ENCODE results near the gene PIF1. TPM values are rescaled to one million over a fixed set of nuclear protein-coding genes. Genes with fewer than 3 reads are reported as not detected.

Gene PIF1
- total and polyA plus RNA-seq, 7 experiments from 2014 or later, result 0.34 to 30.2 (median 1.0) TPM; not detected in 4

DNA sequence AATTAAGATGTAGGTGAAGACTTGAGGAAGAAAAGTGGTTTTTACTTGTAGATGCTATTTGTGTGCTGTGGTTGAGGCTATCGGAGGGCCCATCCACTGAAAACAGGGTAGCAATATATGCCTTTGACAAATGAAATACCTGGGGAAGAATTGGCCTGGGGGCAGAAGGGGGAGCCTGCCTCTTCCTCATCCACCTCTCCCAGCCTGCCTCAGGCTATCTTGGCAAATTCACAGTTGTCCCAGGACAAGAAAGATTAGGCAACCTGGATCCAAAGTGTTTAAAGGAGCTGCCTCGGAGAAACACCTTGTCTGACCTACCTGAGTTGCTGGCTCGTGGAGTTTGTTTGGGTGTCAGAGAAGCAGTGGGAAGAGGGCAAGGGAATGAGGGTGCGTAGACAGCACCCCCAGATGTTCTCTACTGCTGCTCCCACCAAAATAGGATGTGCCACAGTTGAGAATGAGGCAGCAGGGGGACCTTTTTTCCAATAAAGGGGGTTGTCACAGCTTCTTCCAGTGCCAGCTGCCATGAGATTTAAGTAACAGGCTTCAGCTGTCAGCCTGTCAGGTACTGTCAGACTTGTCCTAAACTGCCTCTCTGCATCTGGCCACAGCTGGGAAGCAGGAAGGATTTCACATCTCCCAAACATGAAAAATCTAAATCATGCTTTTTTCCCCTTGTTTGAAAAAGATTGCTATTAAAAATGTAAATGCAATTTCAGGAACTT lies 25.5 kb upstream of the PIF1 start:
- Mint-ChIP-seq H3K4me1 (peaks cover 32 to 68% (median 51%) of the 10 kb centered on the region in 7 donors), H3K4me3 (peak overlapping the region in 1 of 10 donors; percentile 8), H3K9me3 (no peaks in the 10 kb centered on the region), H3K27ac (peak overlapping the region in 5 of 9 donors; percentile 0 to 52 (median 28)), H3K27me3 (no peaks in the 10 kb centered on the region), H3K36me3 (peaks cover 0 to 36% (median 17%) of the 10 kb centered on the region in 5 donors)
- Histone ChIP-seq H3K9me3 (ENCODE audit: control insufficient read depth in 2 of 3, low read length in 3 of 3) (no peaks in the 10 kb centered on the region), H3K27me3 (ENCODE audit: control insufficient read depth in 2 of 2, insufficient read depth in 2 of 2, low read length in 2 of 2) (no peaks in the 10 kb centered on the region), H3K27ac (ENCODE audit: low read depth, low read length) (no peak overlapping the region), H3K4me3 (ENCODE audit: low read length) (no peak overlapping the region), H3K4me1 (ENCODE audit: control insufficient read depth in 2 of 2, insufficient read depth in 2 of 2, low read length in 2 of 2) (peaks cover 5 to 26% of the 10 kb centered on the region in 2 donors), H3K36me3 (ENCODE audit: control insufficient read depth in 2 of 3, insufficient read depth in 3 of 3, low read length in 3 of 3) (peaks cover 0 to 73% (median 23%) of the 10 kb centered on the region in 3 experiments)
- CTCF ChIA-PET, result interaction anchor here (0.6 to 1.1 kb wide), 2 partner anchors 13 to 16 kb away, joined by 3 to 6 read pairs; no protein-coding TSS in a partner anchor
- intact Hi-C loops (cut with micrococcal nuclease), result no loop called here
- POLR2A ChIA-PET, result interaction anchor here (0.6 to 1.3 kb wide), 2 partner anchors 42 to 54 kb away, joined by 3 to 7 read pairs; no protein-coding TSS in a partner anchor
- no peak for ATAC-seq
- DNase-seq, result no peak

DNA sequence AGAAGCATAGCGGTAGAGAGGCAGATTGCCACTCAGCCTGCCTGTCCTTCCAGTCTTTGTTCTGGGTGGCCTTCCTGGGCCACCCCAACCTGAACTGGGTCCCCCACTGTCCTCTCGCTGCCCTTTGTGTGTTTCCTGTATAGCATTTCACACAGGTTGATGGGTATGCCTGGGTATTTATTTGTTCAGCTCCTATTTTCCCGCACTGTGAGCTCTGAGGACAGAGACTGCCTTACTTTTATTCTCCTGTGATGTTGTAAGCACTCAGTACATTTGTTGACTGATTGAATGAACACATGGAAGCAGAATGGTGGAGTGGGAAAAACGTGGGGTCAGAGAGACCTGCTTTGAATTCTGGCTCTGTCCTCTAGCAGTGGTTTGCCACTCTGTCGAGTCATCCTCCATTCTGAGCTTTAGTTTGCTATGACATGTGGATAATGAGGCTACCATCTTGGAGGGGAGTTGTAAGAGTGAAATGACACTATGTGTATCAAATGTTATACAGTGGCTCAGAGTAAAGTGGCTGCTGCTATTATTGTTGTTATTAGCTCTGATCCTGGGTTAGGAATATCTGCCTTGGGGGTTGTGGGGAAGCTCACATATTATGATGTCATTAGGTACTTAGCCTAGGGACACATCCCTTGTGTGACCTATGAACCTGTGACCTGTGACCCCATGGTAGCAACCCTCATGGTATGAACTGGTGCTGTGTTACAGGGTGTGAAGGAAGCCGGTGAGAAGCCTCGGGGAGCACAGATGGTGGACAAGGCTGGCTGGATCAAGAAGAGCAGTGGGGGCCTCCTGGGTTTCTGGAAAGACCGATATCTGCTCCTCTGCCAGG lies 22.6 kb upstream of the PIF1 start:
- Mint-ChIP-seq H3K27ac (peak overlapping the region in 7 of 9 donors; percentile 3 to 39 (median 22)), H3K4me1 (peaks cover 42 to 75% (median 59%) of the 10 kb centered on the region in 7 donors), H3K27me3 (no peaks in the 10 kb centered on the region), H3K4me3 (no peak overlapping the region), H3K9me3 (no peaks in the 10 kb centered on the region), H3K36me3 (peaks cover 0 to 21% (median 17%) of the 10 kb centered on the region in 5 donors)
- Histone ChIP-seq H3K4me3 (ENCODE audit: low read length) (no peak overlapping the region), H3K27me3 (ENCODE audit: control insufficient read depth in 2 of 2, insufficient read depth in 2 of 2, low read length in 2 of 2) (no peaks in the 10 kb centered on the region), H3K27ac (ENCODE audit: low read depth, low read length) (no peak overlapping the region), H3K4me1 (ENCODE audit: control insufficient read depth in 2 of 2, insufficient read depth in 2 of 2, low read length in 2 of 2) (peaks cover 23 to 34% of the 10 kb centered on the region in 2 donors), H3K36me3 (ENCODE audit: control insufficient read depth in 2 of 3, insufficient read depth in 3 of 3, low read length in 3 of 3) (peaks cover 0 to 47% (median 8%) of the 10 kb centered on the region in 3 experiments), H3K9me3 (ENCODE audit: control insufficient read depth in 2 of 3, low read length in 3 of 3) (no peaks in the 10 kb centered on the region)
- intact Hi-C loops (cut with micrococcal nuclease), result loop anchor here in 1 of 2 donors (10.0 kb wide), 1 partner anchor 463 kb away; the partner anchor contains the start of genes PCLAF and TRIP4
- ATAC-seq (no peak), DNase-seq (no peak)
- POLR2A ChIA-PET, result no interaction called here
- CTCF ChIA-PET, result no interaction called here

DNA sequence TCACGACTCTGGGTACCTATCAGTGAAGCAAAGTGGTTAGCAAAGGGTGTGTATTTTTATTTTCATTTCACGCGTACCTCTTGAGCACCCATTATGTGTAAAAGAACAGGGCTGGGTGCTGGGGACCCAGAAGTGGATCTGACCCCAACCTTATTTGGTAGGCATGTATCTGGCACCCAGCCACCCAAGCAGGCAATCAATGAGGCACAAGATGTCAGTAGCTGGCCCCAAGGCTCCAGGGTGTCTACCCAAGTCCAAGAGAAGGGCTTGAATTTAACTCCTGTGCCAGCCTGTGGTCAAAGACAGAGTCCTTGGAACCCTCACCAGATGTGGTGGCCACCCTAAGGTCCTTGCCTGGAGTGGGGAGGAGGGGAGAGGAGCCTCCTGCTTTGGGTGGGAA lies 22.0 kb upstream of the PIF1 start:
- Histone ChIP-seq H3K27me3 (ENCODE audit: control insufficient read depth in 2 of 2, insufficient read depth in 2 of 2, low read length in 2 of 2) (no peaks in the 10 kb centered on the region), H3K36me3 (ENCODE audit: control insufficient read depth in 2 of 3, insufficient read depth in 3 of 3, low read length in 3 of 3) (peaks cover 0 to 47% (median 8%) of the 10 kb centered on the region in 3 experiments), H3K4me1 (ENCODE audit: control insufficient read depth in 2 of 2, insufficient read depth in 2 of 2, low read length in 2 of 2) (peaks cover 30 to 34% of the 10 kb centered on the region in 2 donors), H3K9me3 (ENCODE audit: control insufficient read depth in 2 of 3, low read length in 3 of 3) (no peaks in the 10 kb centered on the region), H3K27ac (ENCODE audit: low read depth, low read length) (no peak overlapping the region), H3K4me3 (ENCODE audit: low read length) (no peak overlapping the region)
- CTCF ChIA-PET, result interaction anchor here (1.2 kb wide), 1 partner anchor 12 kb away, joined by 4 read pairs; no protein-coding TSS in a partner anchor
- Mint-ChIP-seq H3K27ac (peak overlapping the region in 7 of 9 donors; percentile 21 to 74 (median 38)), H3K4me3 (no peak overlapping the region), H3K27me3 (no peaks in the 10 kb centered on the region), H3K36me3 (peaks cover 0 to 21% (median 17%) of the 10 kb centered on the region in 5 donors), H3K4me1 (peaks cover 49 to 82% (median 63%) of the 10 kb centered on the region in 7 donors), H3K9me3 (no peaks in the 10 kb centered on the region)
- POLR2A ChIA-PET, result no interaction called here
- intact Hi-C loops (cut with micrococcal nuclease), result loop anchor here in 1 of 2 donors (10.0 kb wide), 1 partner anchor 463 kb away; the partner anchor contains the start of genes PCLAF and TRIP4
- no peak for ATAC-seq
- no peak for DNase-seq

DNA sequence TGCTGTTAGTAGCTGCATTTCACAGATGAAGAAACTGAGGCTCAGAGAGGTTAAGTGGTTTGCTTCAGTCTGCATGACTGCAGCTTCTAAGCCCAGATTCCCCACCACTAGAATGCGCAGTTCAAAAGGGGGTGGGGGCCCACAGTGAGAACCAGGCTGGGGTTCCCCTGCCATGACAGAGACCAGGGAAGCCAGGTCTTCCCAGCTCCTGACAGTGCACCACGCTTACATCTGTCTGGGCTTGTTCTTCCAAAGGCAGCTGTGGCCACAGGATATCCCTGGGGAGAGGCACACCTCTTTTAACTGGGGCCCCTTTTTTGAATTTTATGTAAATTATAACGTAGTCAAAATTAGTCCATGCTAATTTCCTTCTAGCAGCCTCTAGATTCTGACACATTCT lies 21.6 kb upstream of the PIF1 start:
- peaks cover 48 to 82% (median 64%) of the 10 kb centered on the region in 7 donors for H3K4me1 Mint-ChIP-seq
- Histone ChIP-seq H3K4me1 (ENCODE audit: control insufficient read depth in 2 of 2, insufficient read depth in 2 of 2, low read length in 2 of 2) (peaks cover 30 to 34% of the 10 kb centered on the region in 2 donors), H3K4me3 (ENCODE audit: low read length) (no peak overlapping the region), H3K9me3 (ENCODE audit: control insufficient read depth in 2 of 3, low read length in 3 of 3) (no peaks in the 10 kb centered on the region), H3K27ac (ENCODE audit: low read depth, low read length) (no peak overlapping the region), H3K36me3 (ENCODE audit: control insufficient read depth in 2 of 3, insufficient read depth in 3 of 3, low read length in 3 of 3) (peaks cover 0 to 43% (median 8%) of the 10 kb centered on the region in 3 experiments), H3K27me3 (ENCODE audit: control insufficient read depth in 2 of 2, insufficient read depth in 2 of 2, low read length in 2 of 2) (no peaks in the 10 kb centered on the region)
- ATAC-seq (no peak), DNase-seq (no peak)
- intact Hi-C loops (cut with micrococcal nuclease), result loop anchor here in 1 of 2 donors (10.0 kb wide), 1 partner anchor 462 kb away; the partner anchor contains the start of genes PCLAF and TRIP4
- ChIA-PET CTCF (interaction anchor here (1.2 to 1.4 kb wide), 2 partner anchors 11 to 420 kb away, joined by 3 to 4 read pairs; no protein-coding TSS in a partner anchor), POLR2A (interaction anchor here (0.7 to 1.1 kb wide), 2 partner anchors 10 to 104 kb away, joined by 3 to 4 read pairs; no protein-coding TSS in a partner anchor)
- H3K4me3 Mint-ChIP-seq, result peak overlapping the region in 1 of 10 donors; percentile 14
- H3K27ac Mint-ChIP-seq, result peak overlapping the region in 7 of 9 donors; percentile 21 to 91 (median 33)
- H3K36me3 Mint-ChIP-seq, result peaks cover 0 to 21% (median 14%) of the 10 kb centered on the region in 5 donors
- no peaks in the 10 kb centered on the region for H3K9me3 Mint-ChIP-seq
- no peaks in the 10 kb centered on the region for H3K27me3 Mint-ChIP-seq

DNA sequence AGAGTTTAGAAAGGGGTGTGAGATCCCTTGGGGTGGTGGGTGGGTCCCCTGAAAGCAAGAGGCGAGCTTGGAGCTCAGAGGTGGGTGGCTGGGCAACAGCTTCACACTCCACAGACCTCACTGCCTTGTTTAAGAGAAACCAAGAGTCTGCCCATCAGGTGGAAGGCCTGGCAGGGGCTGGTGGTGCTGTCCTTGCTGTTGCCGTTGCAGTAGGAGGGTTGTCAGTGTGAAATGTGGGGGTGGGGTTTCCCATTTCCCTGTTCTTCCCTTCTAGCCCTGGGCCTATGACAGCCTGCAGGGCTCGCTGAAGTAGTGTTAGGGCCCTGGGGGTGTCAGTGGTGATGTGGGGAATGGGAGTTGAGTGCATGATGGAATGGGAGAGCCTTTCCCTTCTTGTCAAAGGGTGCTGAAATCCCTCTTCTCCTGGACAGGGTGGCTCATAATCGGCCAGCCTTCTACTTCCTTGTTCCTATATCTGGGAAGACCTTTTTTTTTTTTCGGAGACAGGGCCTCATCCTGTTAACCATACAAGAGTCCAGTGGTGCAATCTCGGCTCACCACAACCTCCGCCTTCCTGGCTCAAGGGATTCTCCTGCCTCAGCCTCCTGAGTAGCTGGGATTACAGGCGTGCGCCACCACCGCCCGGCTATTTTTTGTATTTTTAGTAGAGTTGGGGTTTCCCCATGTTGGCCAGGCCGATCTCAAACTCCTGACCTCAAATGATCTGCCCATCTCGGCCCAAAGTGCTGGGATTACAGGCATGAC lies 20.6 kb upstream of the PIF1 start:
- Mint-ChIP-seq H3K9me3 (no peaks in the 10 kb centered on the region), H3K36me3 (peaks cover 0 to 19% (median 10%) of the 10 kb centered on the region in 5 donors), H3K27me3 (no peaks in the 10 kb centered on the region), H3K4me3 (peak overlapping the region in 5 of 10 donors; percentile 21 to 97 (median 59)), H3K27ac (peak overlapping the region in 8 of 9 donors; percentile 3 to 91 (median 78)), H3K4me1 (peaks cover 42 to 73% (median 62%) of the 10 kb centered on the region in 7 donors)
- no peak overlapping the region for H3K27ac ChIP-seq (ENCODE audit: low read depth, low read length)
- CTCF ChIA-PET, result interaction anchor here (1.2 to 1.6 kb wide), 3 partner anchors 10 to 419 kb away, joined by 3 to 7 read pairs (median 4); no protein-coding TSS in a partner anchor
- intact Hi-C loops (cut with micrococcal nuclease), result loop anchor here in 1 of 2 donors (10.0 kb wide), 1 partner anchor 461 kb away; the partner anchor contains the start of genes PCLAF and TRIP4
- H3K9me3 ChIP-seq (ENCODE audit: control insufficient read depth in 2 of 3, low read length in 3 of 3), result no peaks in the 10 kb centered on the region
- DNase-seq, result no peak
- POLR2A ChIA-PET, result interaction anchor here (0.7 to 3.9 kb wide), 4 partner anchors 9 to 105 kb away, joined by 3 to 37 read pairs (median 4); no protein-coding TSS in a partner anchor
- H3K36me3 ChIP-seq (ENCODE audit: control insufficient read depth in 2 of 3, insufficient read depth in 3 of 3, low read length in 3 of 3), result peaks cover 0 to 34% (median 8%) of the 10 kb centered on the region in 3 experiments
- H3K4me3 ChIP-seq (ENCODE audit: low read length), result no peak overlapping the region
- H3K4me1 ChIP-seq (ENCODE audit: control insufficient read depth in 2 of 2, insufficient read depth in 2 of 2, low read length in 2 of 2), result peaks cover 33 to 36% of the 10 kb centered on the region in 2 donors
- H3K27me3 ChIP-seq (ENCODE audit: control insufficient read depth in 2 of 2, insufficient read depth in 2 of 2, low read length in 2 of 2), result no peaks in the 10 kb centered on the region
- no peak for ATAC-seq

Measured in naive thymus-derived CD4-positive, alpha-beta T cell (primary cell).